GM10248 (cell line): ENCODE data around the gene MS4A7.
A peak's percentile ranks its signal among the peaks of the same experiment; 100 is the strongest.

Experiments
- CTCF ChIA-PET: fragments of 300-600 bp; sonication (Branson Sonifier 250); formaldehyde crosslinking; extraction: SDS; loops from one replicate; lab custom pipeline; 2021; ENCODE audit warnings: antibody characterized with exemption; lab: Yijun Ruan, JAX
- POLR2A ChIA-PET: fragments of 350-650 bp; sonication (Branson Sonifier 250); formaldehyde crosslinking; extraction: SDS; loops from one replicate; lab custom pipeline; 2020; ENCODE audit warnings: antibody characterized with exemption; lab: Yijun Ruan, JAX
- DNase-seq: peaks from one replicate; pipeline ENCODE4 v3.0.0; 2012; ENCODE audit errors: extremely low spot score
- TF ChIP-seq, protein P1 (sequence below): IDR thresholded peaks from 2 replicates; pipeline ENCODE4 v1.5.1; 2012; ENCODE audit warnings: mild to moderate bottlenecking, low read depth; ENCODE audit errors: extremely low read depth, missing control alignments, control extremely low read depth

MS4A7 gene, protein sequence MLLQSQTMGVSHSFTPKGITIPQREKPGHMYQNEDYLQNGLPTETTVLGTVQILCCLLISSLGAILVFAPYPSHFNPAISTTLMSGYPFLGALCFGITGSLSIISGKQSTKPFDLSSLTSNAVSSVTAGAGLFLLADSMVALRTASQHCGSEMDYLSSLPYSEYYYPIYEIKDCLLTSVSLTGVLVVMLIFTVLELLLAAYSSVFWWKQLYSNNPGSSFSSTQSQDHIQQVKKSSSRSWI

DNA sequence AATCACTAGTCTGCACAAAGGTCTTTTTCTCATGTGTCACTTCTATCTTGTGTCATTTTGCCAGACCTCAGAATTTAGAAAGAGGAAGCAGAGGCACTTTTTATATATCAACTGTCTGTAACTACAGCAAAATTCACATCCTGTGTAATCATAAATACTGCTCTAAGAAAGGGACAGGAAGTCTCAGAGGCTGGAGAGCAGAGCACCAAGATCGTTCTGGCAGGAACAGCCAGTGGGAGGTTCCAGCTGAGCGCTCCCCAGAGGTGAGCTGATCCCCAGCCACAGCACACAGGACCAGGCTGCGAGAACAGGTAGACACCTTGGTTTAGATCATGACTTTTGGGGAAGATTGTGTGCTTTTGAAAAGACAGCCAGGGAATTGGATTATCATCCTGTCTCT, at the start of gene MS4A7:
MS4A7 (plus strand) TSS at position 179 of the 400 bp plus-strand sequence. CDS start 4,610 bp downstream, outside the sequence.
- CTCF ChIA-PET: interaction anchor here (1.0 to 3.6 kb wide), 5 partner anchors 9 to 78 kb away, joined by 3 to 16 read pairs (median 8); no protein-coding TSS in a partner anchor
- POLR2A ChIA-PET: no interaction called here
- DNase-seq: peak; percentile 69
- TF ChIP-seq, protein P1, sequence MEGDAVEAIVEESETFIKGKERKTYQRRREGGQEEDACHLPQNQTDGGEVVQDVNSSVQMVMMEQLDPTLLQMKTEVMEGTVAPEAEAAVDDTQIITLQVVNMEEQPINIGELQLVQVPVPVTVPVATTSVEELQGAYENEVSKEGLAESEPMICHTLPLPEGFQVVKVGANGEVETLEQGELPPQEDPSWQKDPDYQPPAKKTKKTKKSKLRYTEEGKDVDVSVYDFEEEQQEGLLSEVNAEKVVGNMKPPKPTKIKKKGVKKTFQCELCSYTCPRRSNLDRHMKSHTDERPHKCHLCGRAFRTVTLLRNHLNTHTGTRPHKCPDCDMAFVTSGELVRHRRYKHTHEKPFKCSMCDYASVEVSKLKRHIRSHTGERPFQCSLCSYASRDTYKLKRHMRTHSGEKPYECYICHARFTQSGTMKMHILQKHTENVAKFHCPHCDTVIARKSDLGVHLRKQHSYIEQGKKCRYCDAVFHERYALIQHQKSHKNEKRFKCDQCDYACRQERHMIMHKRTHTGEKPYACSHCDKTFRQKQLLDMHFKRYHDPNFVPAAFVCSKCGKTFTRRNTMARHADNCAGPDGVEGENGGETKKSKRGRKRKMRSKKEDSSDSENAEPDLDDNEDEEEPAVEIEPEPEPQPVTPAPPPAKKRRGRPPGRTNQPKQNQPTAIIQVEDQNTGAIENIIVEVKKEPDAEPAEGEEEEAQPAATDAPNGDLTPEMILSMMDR: no peak

DNA sequence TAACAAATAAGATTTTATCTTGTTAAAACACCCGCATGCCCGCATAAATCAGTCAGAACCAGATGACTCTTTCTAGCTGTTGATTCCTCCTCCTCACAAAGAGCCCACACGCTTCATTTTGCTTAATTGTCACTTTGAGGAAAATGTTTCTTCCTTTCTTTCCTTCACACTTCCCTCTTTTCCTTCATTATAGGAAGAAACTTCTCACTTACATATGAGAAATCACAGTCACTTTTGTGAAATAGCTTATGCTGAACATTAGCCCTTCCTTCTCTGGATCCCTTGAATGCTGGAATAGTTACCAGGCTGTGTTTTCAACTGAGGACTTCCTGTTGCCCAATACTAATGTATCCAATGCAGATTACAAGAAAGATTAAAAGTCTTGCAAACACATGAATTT, 45.5 kb upstream of the MS4A7 start:
- no peak for DNase-seq
- ChIA-PET POLR2A (no interaction called here), CTCF (interaction anchor here (1.1 to 5.6 kb wide), 20 partner anchors 11 to 300 kb away, joined by 3 to 48 read pairs (median 6); no protein-coding TSS in a partner anchor)
- TF ChIP-seq, protein P1: no peak

DNA sequence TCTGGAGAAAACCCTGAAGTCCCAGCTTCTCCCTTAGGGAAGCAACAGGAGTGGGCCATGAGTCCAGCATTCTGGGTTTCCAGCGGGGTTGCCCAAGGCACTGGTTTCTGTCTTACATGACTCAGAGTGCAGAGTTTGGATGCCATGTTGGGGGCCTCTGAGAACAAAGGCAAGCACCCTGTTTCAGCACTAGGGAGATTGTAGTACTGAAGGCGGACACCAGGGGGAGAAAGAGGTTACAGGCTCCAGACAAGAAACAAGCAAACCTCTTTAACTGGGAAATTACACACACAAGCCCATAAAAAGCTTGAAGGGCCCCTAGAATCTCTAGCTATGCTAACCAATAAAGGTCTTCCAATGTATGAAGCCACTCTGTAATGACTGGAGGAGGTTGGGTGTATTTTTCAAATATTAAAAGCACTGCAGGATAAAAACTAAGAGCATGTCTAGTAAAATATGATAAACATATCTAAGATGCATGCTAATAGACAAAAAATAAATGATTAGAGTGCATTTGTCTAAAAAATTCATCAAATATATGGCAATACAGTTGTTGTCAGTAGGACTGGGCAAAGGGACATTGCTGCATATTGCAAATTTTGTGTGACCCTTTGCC, 44.2 kb upstream of the MS4A7 start:
- TF ChIP-seq, protein P1: peak; percentile 64
- CTCF ChIA-PET: interaction anchor here (0.6 to 5.6 kb wide), 39 partner anchors 8 to 429 kb away, joined by 3 to 48 read pairs (median 4); no protein-coding TSS in a partner anchor
- DNase-seq: peak; percentile 63
- POLR2A ChIA-PET: no interaction called here

DNA sequence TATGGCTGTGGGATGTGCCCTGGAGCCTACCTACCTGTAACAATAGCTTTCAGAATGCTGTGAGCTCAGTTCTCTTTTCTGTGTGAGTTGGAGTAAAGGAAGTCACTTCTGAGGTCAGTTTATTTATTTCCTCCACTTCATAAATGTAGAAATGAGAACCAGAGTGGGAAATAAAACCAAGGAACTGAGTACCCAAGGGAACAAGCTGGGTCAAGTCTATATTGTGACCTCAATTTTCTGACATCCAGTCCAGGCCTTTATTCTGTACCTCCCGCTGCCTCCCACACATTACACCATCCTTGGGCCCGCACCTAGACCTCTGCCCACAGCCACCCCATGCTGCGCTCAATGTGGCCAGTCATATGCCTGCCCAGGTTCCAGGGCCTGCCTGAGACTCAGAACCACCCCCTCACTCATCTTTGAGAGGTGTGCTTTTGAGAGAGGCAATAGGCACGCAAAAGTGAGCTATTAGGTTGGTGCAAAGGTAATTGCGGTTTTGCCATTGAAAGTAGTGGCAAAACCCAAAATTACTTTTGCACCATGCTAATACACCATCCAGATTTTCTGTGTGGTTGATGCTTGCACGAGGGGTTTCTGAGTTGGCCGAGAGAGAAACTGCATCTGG, 41.5 kb upstream of the MS4A7 start:
- TF ChIP-seq, protein P1: no peak
- POLR2A ChIA-PET: no interaction called here
- CTCF ChIA-PET: interaction anchor here (1.0 to 5.6 kb wide), 6 partner anchors 7 to 168 kb away, joined by 3 to 35 read pairs (median 7); no protein-coding TSS in a partner anchor
- DNase-seq: no peak

DNA sequence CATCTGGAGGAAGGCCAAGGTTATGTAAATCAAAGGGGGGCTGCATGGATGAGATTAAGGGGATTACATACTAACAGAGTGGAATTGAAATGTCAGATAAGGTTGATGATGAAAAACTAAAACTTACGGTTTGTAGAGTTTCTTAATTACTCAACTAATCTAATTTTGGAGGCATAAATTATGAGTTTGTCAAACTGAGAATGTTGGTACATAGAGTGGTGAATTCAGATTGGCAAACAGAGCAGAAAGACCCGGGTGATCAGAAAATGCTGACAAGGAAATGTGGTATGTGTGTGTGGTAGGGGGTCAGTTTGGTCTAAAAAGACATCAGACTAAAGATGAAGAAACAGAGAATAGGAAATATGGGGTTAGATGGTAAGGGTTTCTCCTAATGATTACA, 40.3 kb upstream of the MS4A7 start:
- DNase-seq: no peak
- TF ChIP-seq, protein P1: no peak
- CTCF ChIA-PET: no interaction called here
- POLR2A ChIA-PET: no interaction called here

DNA sequence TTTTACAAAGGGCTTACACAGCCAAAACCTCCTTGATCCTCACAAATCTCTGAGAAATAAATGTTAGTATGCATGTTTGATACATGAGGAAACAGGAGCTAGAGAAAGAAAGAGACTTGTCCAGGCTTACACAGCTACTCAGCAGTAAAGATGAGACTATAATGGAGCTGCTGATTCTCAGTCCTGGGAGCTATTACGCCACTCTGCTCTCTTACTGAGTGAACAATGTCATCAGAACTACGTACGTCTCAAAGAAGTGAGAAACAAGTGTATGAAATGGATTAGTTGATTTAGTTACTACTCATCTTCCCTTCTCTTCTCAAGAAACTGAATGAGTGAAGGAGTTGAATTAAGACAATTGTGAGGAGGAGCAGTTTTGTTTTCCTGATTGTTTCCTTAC, 39.0 kb upstream of the MS4A7 start:
- CTCF ChIA-PET: interaction anchor here (1.1 to 1.4 kb wide), 3 partner anchors 20 to 75 kb away, joined by 3 to 5 read pairs (median 3); no protein-coding TSS in a partner anchor
- DNase-seq: no peak
- TF ChIP-seq, protein P1: no peak
- POLR2A ChIA-PET: no interaction called here
